HL-60 (cell line): ENCODE data around the gene LRP8.

Experiments used
- DNase-seq, 2 experiments: peaks; one replicate each; pipeline ENCODE4 v3.0.0-alpha.2; 2010 to 2020; ENCODE audit warnings: low read depth in 1 of 2, low spot score in 1 of 2
- H3K27ac ChIP-seq: fragments of 250-450 bp; sonication (Bioruptor Pico); replicated peaks from 2 replicates; pipeline ENCODE4 v1.5.1; 2020; ENCODE audit warnings: mild to moderate bottlenecking, moderate library complexity
- H3K27me3 ChIP-seq: fragments of 250-450 bp; sonication (Bioruptor Pico); 2 replicates; pipeline ENCODE4 v1.5.1; 2021; ENCODE audit warnings: mild to moderate bottlenecking, moderate library complexity; ENCODE audit not compliant: insufficient read depth, poor library complexity, severe bottlenecking
- H3K4me3 ChIP-seq: replicated peaks from 2 replicates; pipeline ENCODE4 v1.5.1; 2011; ENCODE audit warnings: mild to moderate bottlenecking, control low read depth, low read length; ENCODE audit not compliant: insufficient read depth
- CTCF ChIP-seq: IDR thresholded peaks from one replicate; pipeline ENCODE4 v1.5.1; 2011; ENCODE audit warnings: low read length, control low read depth, inconsistent platforms; ENCODE audit not compliant: insufficient read depth
- GABPA ChIP-seq: IDR thresholded peaks from 2 replicates; pipeline ENCODE4 v1.6.1; 2012; ENCODE audit warnings: low read depth
- POLR2AphosphoS5 ChIP-seq: IDR thresholded peaks from 2 replicates; pipeline ENCODE4 v1.6.1; 2012; ENCODE audit warnings: low read depth
- SPI1 ChIP-seq: IDR thresholded peaks from 2 replicates; pipeline ENCODE4 v1.6.1; 2012; ENCODE audit warnings: low read depth, mild to moderate bottlenecking, borderline replicate concordance
- TF ChIP-seq, protein P1 (sequence below): IDR thresholded peaks from 2 replicates; pipeline ENCODE4 v1.6.1; 2012; ENCODE audit warnings: low read depth; ENCODE audit not compliant: insufficient replicate concordance

LRP8 gene

DNA sequence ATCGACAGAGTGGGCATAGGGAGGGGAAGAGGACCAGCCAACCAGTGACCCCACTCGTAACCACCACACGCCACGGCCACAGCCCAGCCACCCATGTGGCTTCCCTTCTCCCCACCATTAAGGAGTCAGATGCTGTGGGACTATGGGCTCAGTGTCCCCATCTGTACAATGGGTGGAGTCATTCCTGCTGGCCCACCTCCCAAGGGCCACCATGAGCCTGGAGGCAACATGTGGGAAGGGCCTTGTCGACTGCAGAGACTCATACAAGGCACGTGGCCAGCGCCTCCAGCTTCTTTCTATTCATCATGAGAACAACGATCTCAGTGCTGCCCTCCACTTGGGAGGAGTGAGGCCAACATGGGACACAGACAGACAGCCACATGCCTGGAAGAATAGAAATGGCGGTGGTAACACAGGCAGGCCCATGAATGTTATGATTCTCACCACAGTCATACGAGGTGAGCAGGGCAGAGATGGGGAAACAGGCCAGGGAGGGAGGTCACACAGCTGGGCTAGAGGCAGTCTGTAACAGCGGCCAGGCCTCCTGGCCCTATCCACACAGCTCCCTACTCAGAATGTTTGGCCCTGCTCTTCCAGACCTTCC, 16.1 kb downstream of the LRP8 start:
- no peak overlapping the region for H3K4me3 ChIP-seq
- no peak for DNase-seq
- no peaks in the 10 kb centered on the region for H3K27me3 ChIP-seq
- H3K27ac ChIP-seq = no peak overlapping the region
- TF ChIP-seq SPI1 = no peak
- TF ChIP-seq POLR2AphosphoS5 = no peak
- TF ChIP-seq, protein P1, sequence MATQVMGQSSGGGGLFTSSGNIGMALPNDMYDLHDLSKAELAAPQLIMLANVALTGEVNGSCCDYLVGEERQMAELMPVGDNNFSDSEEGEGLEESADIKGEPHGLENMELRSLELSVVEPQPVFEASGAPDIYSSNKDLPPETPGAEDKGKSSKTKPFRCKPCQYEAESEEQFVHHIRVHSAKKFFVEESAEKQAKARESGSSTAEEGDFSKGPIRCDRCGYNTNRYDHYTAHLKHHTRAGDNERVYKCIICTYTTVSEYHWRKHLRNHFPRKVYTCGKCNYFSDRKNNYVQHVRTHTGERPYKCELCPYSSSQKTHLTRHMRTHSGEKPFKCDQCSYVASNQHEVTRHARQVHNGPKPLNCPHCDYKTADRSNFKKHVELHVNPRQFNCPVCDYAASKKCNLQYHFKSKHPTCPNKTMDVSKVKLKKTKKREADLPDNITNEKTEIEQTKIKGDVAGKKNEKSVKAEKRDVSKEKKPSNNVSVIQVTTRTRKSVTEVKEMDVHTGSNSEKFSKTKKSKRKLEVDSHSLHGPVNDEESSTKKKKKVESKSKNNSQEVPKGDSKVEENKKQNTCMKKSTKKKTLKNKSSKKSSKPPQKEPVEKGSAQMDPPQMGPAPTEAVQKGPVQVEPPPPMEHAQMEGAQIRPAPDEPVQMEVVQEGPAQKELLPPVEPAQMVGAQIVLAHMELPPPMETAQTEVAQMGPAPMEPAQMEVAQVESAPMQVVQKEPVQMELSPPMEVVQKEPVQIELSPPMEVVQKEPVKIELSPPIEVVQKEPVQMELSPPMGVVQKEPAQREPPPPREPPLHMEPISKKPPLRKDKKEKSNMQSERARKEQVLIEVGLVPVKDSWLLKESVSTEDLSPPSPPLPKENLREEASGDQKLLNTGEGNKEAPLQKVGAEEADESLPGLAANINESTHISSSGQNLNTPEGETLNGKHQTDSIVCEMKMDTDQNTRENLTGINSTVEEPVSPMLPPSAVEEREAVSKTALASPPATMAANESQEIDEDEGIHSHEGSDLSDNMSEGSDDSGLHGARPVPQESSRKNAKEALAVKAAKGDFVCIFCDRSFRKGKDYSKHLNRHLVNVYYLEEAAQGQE = no peak
- no peak for TF ChIP-seq CTCF
- TF ChIP-seq GABPA = no peak

DNA sequence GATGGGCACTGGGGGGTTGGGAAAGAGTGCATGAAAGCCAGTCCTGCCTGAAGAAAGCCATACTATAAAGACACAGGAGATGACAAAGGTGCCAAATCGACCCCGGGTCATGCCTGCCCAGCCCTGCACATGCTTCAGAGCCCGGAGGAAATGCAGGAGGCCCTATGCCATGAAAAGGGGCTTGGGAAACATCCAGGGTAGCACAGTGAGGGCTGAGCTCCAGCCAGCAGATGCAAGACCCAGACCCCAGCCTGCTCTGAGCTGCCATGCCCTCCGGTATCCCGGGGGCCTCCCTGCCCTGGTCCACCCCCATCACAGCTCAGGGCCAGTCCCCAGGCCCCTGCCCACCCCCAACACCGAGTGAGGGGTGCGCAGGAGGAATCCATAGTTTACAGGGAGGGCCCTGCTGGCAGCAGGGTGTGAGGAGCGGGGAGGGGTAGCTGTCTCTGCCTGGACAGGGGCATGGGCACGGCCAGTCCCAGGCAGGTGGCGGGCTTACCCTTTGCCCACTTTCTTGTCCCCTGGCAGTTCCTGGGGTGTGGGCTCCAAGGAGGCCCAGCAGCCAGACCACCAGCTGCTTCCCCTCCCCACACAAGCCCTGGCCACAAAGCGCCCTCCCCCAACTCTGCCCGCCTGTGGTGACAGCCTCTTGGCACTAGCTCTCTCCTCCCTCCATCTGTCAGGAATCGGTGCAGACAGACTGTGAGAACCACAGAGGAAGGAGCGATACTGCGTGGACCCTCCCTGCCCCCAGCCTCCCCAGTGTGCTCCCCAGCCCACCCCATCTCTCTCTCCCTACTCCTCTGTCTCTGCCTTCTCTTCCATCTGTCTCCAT, 16.8 kb downstream of the LRP8 start:
- Histone ChIP-seq H3K27me3 (no peaks in the 10 kb centered on the region), H3K27ac (no peak overlapping the region), H3K4me3 (no peak overlapping the region)
- TF ChIP-seq SPI1 (no peak), CTCF (no peak), POLR2AphosphoS5 (no peak), GABPA (no peak)
- TF ChIP-seq, protein P1 = no peak
- no peak for DNase-seq

DNA sequence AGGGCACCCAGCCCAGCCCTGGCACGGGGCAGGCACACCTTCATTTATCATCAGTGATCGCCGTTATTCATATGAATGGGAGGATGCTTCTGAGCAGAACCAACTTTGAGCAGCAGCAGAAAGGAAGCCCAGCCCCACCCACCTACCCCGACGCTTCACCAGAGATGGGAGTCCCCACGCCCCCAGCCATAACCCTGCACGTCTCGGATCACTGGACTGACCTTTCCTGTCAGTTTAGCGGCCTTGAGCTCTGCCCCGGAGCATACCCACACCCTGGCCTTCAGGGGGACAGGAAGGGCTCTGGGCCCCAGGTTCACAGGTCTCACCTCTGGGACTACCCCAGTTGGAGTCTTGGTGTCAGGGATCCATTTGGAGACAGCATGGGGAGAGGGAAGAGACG, 18.1 kb downstream of the LRP8 start:
- DNase-seq = no peak
- Histone ChIP-seq H3K4me3 (no peak overlapping the region), H3K27ac (no peak overlapping the region), H3K27me3 (no peaks in the 10 kb centered on the region)
- TF ChIP-seq GABPA (no peak), SPI1 (no peak), CTCF (no peak), POLR2AphosphoS5 (no peak)
- TF ChIP-seq, protein P1 = no peak
